Mesothelial cell of epicardium (in vitro differentiated cells): ENCODE results near the gene TANK. TPM values are rescaled to one million over a fixed set of nuclear protein-coding genes. Genes with fewer than 3 reads are reported as not detected.
"Not testable (repeated sequence)": the region's sequence is repeated elsewhere in the genome, so short reads cannot be mapped to it uniquely, and the experiment has no call there.

Experiments
- DNase-seq, 2 experiments: peaks; one replicate each; pipeline ENCODE4 v3.0.0; 2021; ENCODE audit warnings: low spot score in 2 of 2; ENCODE audit not compliant: unreplicated experiment in 2 of 2
- H3K27ac Mint-ChIP-seq: 2 replicates; pipeline ENCODE4 v1.8.0; 2021; ENCODE audit warnings: mixed read lengths
- H3K27me3 Mint-ChIP-seq: 2 replicates; pipeline ENCODE4 v1.8.0; 2021; ENCODE audit warnings: low read depth, mixed read lengths
- H3K36me3 Mint-ChIP-seq: 2 replicates; pipeline ENCODE4 v1.8.0; 2021; ENCODE audit warnings: mixed read lengths
- H3K4me1 Mint-ChIP-seq: 2 replicates; pipeline ENCODE4 v1.8.0; 2021; ENCODE audit warnings: mixed read lengths
- H3K4me3 Mint-ChIP-seq: 2 replicates; pipeline ENCODE4 v1.8.0; 2021; ENCODE audit warnings: mild to moderate bottlenecking, moderate library complexity, mixed read lengths
- H3K9me3 Mint-ChIP-seq: 2 replicates; pipeline ENCODE4 v1.8.0; 2021; ENCODE audit warnings: mixed read lengths
- total RNA-seq: library from RNA; stranded (reverse); gene quantifications from 3 replicates; pipeline ENCODE4 v1.2.1, GENCODE V29; 2021
- TF ChIP-seq, protein P1 (sequence below): fragments of 200-600 bp; sonication (generic); IDR thresholded peaks from one replicate; pipeline ENCODE4 v1.5.0; 2021; ENCODE audit warnings: antibody characterized with exemption; ENCODE audit not compliant: unreplicated experiment

The TANK gene
- total RNA-seq, 1 donor from 2014 or later = 59.0 TPM

DNA sequence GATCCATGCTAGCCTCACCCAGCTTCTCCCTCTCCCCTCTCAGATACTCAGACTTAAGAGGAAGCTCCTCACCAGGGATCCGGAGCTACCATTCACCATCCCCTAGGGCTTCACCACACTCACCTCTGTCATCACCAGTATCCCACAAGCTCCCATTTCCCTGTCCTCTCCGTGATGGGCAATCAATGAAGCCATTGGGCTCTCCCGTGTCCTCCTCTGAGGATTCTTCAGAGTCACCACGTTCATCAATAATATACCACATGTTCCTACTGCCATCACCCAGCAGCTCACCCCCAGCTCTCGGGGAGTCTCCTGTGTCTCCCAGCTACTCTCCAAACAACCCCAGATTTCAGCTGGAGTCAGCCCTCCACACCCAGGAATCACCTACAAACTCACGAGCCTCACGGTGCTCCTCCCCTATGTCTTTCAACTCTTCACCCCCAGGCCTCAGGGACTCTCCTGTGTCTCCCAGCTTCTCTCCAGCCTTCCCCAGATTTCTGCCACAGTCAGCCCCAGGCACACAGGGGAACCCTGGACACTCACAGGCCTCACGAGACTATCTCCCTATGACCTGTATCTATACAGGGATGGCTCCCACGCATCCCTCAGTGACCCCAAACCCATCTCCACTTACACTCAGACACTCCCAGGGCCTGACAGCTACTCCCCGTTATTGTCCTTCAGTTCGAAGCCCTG, 121.5 kb downstream of the TANK start:
- not testable (repeated sequence) for H3K27me3 Mint-ChIP-seq, H3K36me3 Mint-ChIP-seq, H3K9me3 Mint-ChIP-seq

DNA sequence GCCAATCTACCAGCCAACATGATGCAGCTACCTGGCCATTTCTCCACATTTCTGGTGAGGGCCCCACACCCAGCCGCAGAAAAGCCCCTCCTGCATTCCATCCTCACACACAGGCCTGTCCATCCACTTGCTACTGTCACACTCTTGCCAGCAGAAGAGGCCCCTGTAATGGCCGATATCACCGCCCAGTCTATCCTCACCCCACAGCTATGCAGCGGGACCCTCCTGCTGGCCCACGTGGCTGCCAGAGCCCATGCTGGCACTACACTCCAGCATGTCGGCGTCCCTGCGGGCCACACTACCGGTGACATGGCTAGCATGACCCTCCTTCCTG, 122.0 kb downstream of the TANK start:
- not testable (repeated sequence) for H3K27ac Mint-ChIP-seq, DNase-seq, H3K4me1 Mint-ChIP-seq, H3K9me3 Mint-ChIP-seq, H3K4me3 Mint-ChIP-seq, H3K27me3 Mint-ChIP-seq, H3K36me3 Mint-ChIP-seq

More for the DNA sequence above, 121.5 kb downstream of the TANK start:
- H3K4me1 Mint-ChIP-seq, H3K4me3 Mint-ChIP-seq, H3K27ac Mint-ChIP-seq: not testable (repeated sequence)
- peak in 1 of 2 experiments; percentile 35 for DNase-seq

DNA sequence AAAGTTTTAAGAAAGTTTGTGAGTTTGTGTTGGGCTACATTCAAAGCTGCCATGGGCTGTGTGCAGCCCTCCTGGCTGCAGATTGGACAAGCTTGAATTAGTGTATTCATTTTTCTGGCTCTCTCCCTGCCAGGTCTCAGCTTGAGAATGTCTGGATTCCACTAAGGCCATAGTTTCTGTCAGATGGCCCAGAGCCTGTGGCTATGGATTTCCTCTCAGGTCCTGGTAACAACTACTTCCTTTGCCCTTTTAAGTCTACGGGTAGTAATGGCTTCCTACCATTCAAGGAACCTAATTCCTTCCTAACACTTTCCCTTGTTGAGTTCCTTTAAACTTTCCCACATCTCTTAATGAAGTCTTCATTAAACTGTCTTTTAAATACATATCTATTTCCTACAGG, 123.7 kb downstream of the TANK start:
- Mint-ChIP-seq H3K9me3 (peaks cover 12% of the 10 kb centered on the region), H3K4me1 (no peaks in the 10 kb centered on the region), H3K27me3 (peaks cover 13% of the 10 kb centered on the region), H3K27ac (no peak overlapping the region), H3K36me3 (no peaks in the 10 kb centered on the region), H3K4me3 (no peak overlapping the region)
- TF ChIP-seq, protein P1, sequence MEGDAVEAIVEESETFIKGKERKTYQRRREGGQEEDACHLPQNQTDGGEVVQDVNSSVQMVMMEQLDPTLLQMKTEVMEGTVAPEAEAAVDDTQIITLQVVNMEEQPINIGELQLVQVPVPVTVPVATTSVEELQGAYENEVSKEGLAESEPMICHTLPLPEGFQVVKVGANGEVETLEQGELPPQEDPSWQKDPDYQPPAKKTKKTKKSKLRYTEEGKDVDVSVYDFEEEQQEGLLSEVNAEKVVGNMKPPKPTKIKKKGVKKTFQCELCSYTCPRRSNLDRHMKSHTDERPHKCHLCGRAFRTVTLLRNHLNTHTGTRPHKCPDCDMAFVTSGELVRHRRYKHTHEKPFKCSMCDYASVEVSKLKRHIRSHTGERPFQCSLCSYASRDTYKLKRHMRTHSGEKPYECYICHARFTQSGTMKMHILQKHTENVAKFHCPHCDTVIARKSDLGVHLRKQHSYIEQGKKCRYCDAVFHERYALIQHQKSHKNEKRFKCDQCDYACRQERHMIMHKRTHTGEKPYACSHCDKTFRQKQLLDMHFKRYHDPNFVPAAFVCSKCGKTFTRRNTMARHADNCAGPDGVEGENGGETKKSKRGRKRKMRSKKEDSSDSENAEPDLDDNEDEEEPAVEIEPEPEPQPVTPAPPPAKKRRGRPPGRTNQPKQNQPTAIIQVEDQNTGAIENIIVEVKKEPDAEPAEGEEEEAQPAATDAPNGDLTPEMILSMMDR = no peak
- DNase-seq = no peak

Other genes starting within 250 kb of the TANK start
- gene PSMD14, start 148.0 kb downstream of the TANK start, total RNA-seq = 46.3 to 48.0 TPM (median 46.9 TPM) in 3 replicates